Stimulated activated CD4-positive, alpha-beta T cell treated with anti-CD3 and anti-CD28 coated beads, Interleukin-4, amount 100 ng/mL, for 24 hours (primary cell): Measurements from ENCODE around the gene MCEMP1.

Experiments used
- DNase-seq: peaks from one replicate; pipeline ENCODE4 v3.0.0-alpha.2; 2020

MCEMP1 gene

GRCh38 chr19:7676854-7677253 lies at the start of gene MCEMP1:
MCEMP1 (plus strand) TSS chr19:7677090; CDS start chr19:7677121, 31 bp downstream.
- no peak for DNase-seq

DNA sequence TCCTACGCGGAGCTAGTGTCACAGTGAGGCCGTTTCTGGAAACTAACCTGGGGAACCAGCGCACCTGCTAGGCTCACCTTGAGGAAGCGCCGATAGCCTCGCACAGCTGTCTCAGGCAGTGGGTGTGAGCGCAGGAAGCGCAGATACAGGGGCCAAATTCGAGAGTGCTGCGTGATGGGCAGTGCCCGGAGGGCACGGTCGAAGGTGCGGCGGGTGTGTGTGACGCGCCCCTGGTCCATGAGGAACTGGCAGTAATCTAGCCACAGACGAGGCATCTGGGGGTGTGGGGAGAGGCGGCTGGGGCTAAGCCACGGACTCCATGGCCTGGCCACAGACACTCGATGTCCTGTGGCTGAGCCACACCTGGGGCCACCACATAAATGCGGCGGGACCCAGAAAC lies 49.7 kb upstream of the MCEMP1 start:
- DNase-seq = no peak

- DNase-seq = no peak
Observed at GRCh38 chr19:7628589-7629311, 48.1 kb upstream of the MCEMP1 start.

DNA sequence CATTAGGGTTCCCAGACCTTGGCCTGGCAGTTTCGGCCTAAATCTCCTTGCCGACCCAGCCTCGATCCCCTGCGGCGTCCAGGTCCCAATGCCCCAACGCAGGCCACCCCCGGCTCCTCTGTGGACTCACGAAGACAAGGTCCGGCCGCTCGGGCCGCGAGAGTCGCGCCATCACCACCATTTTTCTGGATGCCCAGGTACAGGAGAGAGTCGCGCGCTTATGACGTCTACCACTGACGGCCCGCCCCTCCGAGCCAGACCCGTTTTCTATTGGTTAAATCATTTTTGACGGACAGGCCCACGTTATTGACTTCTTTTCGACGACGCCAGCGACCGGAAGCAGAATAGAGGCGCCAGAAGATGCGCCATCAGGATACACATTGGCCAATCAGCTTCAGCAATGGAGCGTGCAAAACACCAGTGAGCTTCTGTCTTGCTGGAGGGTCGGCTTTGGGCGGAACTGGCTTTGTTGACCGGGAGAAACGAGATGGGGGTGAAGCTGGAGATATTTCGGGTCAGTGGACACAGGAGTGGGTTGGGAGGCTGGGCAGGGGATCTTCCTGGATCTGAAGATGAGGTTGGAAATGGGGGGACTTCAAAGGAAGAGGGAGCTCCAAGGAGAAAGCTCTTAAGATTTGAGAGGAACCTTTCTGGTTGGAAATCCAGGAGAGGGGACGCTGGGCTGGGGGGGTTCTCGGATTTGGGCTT lies 47.4 kb upstream of the MCEMP1 start, which contains the start of the genes PET100 and XAB2:
Gene PET100 (plus strand): TSS at position 447 of the 708 bp plus-strand sequence. CDS start 41 bp downstream, at position 488.
Gene XAB2 (minus strand): TSS at position 199 of the 708 bp plus-strand sequence. CDS start 18 bp downstream, at position 181.
- DNase-seq = peak; percentile 96

DNA sequence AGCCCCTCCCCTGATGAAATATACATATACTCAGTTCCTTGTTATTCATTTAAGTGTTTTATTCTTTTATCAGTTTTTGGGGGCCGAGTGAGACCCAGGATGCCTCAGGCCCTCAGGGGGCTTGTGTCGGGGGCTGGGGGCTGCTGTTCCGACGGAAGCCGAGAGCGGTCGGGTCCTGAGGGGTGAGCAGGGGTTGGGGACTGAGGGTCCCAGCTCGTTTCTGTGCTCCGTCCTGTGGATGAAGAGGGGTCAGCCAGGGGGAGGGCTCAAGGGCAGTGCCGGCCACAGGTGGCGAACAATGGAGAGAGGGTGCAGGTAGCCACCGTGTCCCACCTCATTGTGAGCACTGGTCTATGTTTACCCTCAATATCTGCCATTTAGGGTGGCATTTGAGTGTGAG lies 45.3 kb upstream of the MCEMP1 start:
- DNase-seq = no peak

- DNase-seq = no peak
Observed at GRCh38 chr19:7632340-7633203, 44.3 kb upstream of the MCEMP1 start.

DNA sequence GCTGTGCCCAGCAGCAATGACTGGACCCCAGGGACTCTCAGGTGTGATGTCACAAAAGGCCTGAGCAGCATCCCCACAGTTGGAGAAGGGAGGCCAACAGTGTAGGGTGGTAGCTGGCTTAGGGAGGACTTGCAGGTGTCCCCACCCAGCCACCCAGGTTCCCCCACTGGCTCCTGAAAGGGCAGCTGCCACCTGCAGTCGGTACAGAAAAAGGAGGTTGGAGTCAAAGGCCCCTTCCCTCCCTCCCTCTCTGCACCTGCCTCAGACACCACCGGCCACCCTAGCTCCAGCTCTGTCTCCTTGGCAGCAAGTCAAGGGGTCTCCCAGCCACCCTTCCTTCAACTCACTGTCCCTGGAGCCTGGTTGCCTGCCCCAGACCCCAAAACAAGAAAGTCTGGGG lies 43.2 kb upstream of the MCEMP1 start, which contains the start of gene PCP2:
Gene PCP2 (minus strand): TSS at position 22 of the 400 bp plus-strand sequence. CDS start 262 bp downstream, outside the sequence.
- DNase-seq = no peak

- no peak for DNase-seq
Observed at GRCh38 chr19:7635670-7636069, 41.2 kb upstream of the MCEMP1 start.

DNA sequence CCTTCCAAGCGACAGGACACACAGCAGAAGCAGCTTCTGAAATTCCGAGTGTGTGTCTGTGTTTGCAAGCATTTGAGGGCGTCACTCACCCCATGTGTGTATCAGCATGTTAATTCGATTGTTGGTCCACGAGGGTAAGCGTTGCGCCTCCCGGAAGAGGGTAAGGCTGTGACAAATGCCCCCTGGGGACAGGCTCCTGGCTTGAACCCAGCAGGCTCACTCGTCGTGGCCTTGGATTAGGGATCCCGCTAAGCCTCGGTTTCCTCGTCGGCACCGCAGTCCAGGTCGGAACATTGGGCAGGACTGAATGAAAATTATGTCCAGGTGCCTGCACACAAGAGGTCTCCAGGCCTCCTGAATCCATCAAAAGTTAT lies 40.6 kb upstream of the MCEMP1 start:
- no peak for DNase-seq

- peak; percentile 90 for DNase-seq
Observed at GRCh38 chr19:7636691-7637373, 40.1 kb upstream of the MCEMP1 start, which contains the start of gene STXBP2. STXBP2 (plus strand) TSS chr19:7637110; CDS start chr19:7637150, 40 bp downstream.

DNA sequence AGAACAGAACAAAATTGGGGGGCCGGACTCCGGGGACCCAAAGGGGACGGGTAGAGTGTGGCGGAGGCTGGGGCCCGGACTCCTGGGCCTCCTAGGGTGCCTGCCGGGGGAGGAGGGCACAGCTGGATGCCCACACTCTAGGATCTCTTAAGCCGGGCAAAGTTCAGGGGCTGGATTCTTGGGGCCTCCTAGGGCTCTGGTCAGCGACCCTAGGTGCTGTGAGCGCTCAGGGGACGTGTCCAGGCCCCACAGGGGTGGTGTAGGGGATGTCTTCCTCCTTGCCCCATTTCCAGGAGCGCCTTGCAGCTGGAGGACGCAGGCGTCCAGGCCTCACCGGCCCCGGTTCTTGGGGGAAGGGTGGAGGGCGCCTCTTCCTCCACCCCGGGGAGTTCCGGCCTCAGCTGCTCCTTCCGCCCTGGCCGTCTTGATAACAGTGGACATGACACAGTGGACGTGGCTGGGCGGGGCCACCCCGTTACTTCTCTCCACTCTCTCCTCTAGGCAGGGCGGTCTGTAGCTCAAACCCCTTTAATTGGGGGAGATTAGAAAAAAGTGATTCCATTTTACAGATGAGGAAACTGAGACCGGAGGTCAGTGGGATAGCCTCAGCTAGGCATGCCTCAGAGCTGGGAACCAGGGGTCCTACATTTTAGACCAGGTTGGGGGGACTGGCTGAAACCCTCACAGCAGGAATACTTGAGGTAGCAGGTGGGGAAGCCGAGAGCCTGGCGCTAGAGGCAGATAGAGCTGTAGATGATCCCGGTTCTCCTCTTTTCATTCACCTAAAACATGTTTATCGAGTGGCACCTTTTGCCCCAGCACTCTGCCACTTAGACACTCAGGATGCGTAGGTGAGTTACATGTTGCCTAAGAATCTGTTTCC lies 39.3 kb upstream of the MCEMP1 start:
- no peak for DNase-seq

DNA sequence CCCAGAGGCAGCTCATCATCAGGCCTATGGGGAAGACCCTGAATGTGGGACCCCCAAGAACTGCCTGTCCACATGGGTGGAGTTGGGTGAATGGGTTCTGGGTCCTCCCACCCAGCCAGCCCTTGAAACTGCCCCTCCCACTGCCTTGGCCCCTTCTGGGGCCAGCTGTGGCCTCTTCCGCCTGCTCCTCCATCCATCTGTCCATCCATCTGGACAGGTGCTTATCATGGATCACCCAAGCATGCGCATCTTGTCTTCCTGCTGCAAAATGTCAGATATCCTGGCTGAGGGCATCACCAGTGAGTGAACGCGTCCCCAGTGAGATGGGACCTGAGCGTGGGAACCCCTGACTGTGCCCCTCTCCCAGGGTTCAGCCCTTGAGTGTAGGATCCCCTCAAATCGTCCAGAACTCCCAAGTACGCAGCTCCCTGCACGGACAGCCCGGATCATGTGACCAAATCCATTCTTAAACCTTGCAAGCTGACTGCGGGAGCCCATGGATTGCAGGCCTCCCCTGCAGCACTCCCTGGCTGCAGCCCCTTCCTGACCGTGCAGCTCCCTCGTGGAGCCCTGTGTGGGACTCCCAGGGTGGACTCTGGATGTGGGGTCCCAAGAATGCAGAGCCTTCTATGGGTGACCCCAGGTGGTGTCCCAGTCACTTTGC lies 38.0 kb upstream of the MCEMP1 start:
- DNase-seq = no peak

DNA sequence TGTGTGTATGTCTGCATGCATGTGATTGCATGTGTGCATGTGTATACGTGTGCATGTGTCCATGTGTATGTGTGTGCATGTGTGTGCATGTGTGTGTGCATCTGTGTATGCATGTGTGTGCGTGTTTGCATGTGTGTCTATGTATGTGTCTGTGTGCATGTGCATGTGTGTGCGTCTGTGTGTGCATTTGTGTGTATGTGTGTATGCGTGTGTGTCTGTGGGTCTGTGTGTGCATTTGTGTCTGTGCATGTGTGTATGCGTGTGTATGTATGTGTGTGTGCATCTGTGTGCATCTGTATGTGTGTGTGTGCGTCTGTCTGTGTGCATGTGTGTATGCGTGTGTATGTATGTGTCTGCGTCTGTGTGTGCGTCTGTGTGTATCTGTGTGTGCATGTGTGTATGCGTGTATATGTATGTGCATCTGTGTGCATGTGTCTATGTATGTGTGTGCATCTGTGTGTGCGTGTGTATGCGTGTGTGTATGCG lies 37.0 kb upstream of the MCEMP1 start:
- DNase-seq = no peak

DNA sequence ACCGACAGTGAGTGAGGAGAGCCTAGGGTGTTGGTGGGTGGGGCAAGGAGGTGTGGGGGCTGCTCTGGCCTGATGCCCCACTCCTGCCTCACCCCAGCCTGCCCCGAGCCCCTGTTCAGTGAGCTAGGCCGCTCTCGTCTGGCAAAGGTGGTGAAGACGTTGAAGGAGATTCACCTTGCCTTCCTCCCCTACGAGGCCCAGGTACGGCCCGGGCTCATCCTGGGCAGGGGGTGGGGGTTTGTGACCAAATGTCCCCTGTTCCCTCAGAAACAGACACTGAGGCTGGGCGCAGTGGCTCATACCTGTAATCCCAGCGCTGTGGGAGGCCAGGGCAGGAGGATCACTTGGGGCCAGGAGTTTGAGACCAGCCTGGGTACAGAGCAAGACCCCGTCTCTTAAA lies 36.1 kb upstream of the MCEMP1 start:
- no peak for DNase-seq

- DNase-seq = no peak
Observed at GRCh38 chr19:7641290-7642276, 35.3 kb upstream of the MCEMP1 start.

DNA sequence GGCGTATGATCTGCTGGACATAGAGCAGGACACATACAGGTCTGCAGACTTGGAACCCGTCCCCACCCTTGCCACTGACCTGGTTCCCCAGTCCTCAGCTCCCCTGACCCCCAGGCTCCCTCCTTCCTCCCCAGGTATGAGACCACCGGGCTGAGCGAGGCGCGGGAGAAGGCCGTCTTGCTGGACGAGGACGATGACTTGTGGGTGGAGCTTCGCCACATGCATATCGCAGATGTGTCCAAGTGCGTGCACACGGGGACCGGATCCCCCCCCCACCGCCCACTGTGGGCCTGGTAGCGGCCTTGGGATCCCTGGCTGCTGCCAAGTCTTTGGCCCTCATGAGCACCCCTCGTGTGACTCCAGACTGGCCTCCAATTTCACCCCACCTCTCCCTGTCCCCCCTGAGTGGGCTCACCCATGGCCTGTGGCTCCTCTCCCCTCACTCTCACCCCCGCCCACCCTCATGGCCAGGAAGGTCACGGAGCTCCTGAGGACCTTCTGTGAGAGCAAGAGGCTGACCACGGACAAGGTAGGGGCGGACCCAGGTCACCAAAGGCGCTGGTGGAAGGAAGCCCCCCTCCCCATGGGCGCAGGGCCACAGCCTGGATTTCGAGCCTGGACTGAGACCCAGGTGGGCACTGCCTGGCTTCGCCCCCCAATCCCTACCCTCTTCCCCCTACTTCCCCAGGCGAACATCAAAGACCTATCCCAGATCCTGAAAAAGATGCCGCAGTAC lies 34.4 kb upstream of the MCEMP1 start:
- no peak for DNase-seq

GRCh38 chr19:7643031-7643415 lies 33.9 kb upstream of the MCEMP1 start:
- DNase-seq = no peak
